Activated T-cell treated with anti-CD3 and anti-CD28 coated beads, Interleukin-2, amount 50 U/mL, for 72 hours (primary cell): ENCODE data around the gene ASCC2. TPM values are rescaled to one million over a fixed set of nuclear protein-coding genes. Genes with fewer than 3 reads are reported as not detected.
A peak's percentile ranks its signal among the peaks of the same experiment; 100 is the strongest.
"Not testable (repeated sequence)": the region's sequence is repeated elsewhere in the genome, so short reads cannot be mapped to it uniquely, and the experiment has no call there.

Experiments
- ATAC-seq, 2 donors: fragments of 150-1000 bp; cut with Tn5 transposase; replicated peaks in 1 of 2; 2 replicates each; pipeline ENCODE4 v1.10.0; 2021; ENCODE audit warnings: moderate library complexity in 2 of 2, mild to moderate bottlenecking in 1 of 2
- DNase-seq, 2 donors: peaks; one replicate each; pipeline ENCODE4 v3.0.0; 2021 to 2022; ENCODE audit warnings: mixed read lengths in 1 of 2
- H3K27ac Mint-ChIP-seq: one replicate; pipeline ENCODE4 v1.8.0; 2022; ENCODE audit warnings: mild to moderate bottlenecking, moderate library complexity, mixed read lengths
- H3K27me3 Mint-ChIP-seq: one replicate; pipeline ENCODE4 v1.8.0; 2022; ENCODE audit warnings: low read depth, mixed read lengths
- H3K36me3 Mint-ChIP-seq, 2 donors: one replicate each; pipeline ENCODE4 v1.8.0; 2022; ENCODE audit warnings: mixed read lengths in 2 of 2, mild to moderate bottlenecking in 1 of 2; ENCODE audit not compliant: insufficient read depth in 2 of 2
- H3K4me1 Mint-ChIP-seq: one replicate; pipeline ENCODE4 v1.8.0; 2022; ENCODE audit warnings: low read depth, mixed read lengths
- H3K4me3 Mint-ChIP-seq, 2 donors: one replicate each; pipeline ENCODE4 v1.8.0; 2022; ENCODE audit warnings: mild to moderate bottlenecking in 2 of 2, mixed read lengths in 2 of 2, moderate library complexity in 2 of 2
- H3K9me3 Mint-ChIP-seq, 2 donors: one replicate each; pipeline ENCODE4 v1.8.0; 2022; ENCODE audit warnings: mixed read lengths in 2 of 2
- total RNA-seq, 2 donors: library from RNA; stranded (reverse); gene quantifications; one replicate each; pipeline ENCODE4 v1.2.3, GENCODE V29; 2022

Gene ASCC2
- total RNA-seq, 2 donors from 2014 or later = 77.7 to 81.7 TPM

GRCh38 chr22:29842172-29842571, 4.1 kb upstream of the ASCC2 start:
- no peak overlapping the region for H3K4me3 Mint-ChIP-seq
- no peaks in the 10 kb centered on the region for H3K27me3 Mint-ChIP-seq
- no peak for ATAC-seq
- peaks cover 4 to 7% of the 10 kb centered on the region in 2 donors for H3K36me3 Mint-ChIP-seq
- H3K4me1 Mint-ChIP-seq = peaks cover 26% of the 10 kb centered on the region
- DNase-seq = no peak
- H3K27ac Mint-ChIP-seq = no peak overlapping the region
- peaks cover 3 to 7% of the 10 kb centered on the region in 2 donors for H3K9me3 Mint-ChIP-seq

DNA sequence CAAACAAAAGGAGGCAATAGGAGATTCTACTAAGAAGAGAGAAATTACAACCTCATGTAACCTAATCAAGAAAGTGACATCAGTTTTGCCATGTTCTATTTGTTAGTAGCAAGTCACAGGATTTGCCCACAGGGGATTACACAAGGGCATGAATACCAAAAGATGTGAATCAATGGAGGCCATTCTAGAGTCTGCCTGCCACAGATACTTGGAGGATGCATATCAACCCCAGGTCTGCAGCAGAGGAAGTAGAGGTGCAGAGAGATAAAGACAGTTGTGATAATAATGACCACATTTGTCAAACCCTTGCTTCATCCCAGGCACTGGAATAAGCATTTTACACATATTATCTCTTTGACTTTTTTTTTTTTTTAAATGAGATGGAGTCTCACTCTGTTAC, 2.4 kb upstream of the ASCC2 start:
- no peak for ATAC-seq
- H3K36me3 Mint-ChIP-seq = peaks cover 0 to 4% of the 10 kb centered on the region in 2 donors

GRCh38 chr22:29839039-29839438, 965 bp upstream of the ASCC2 start:
- H3K27me3 Mint-ChIP-seq = no peaks in the 10 kb centered on the region
- H3K4me3 Mint-ChIP-seq = peak overlapping the region; percentile 88 to 96
- H3K36me3 Mint-ChIP-seq = peaks cover 0 to 4% of the 10 kb centered on the region in 2 donors
- peaks cover 46% of the 10 kb centered on the region for H3K4me1 Mint-ChIP-seq
- H3K27ac Mint-ChIP-seq = peak overlapping the region; percentile 96
- ATAC-seq (no peak), DNase-seq (no peak)
- peaks cover 0 to 2% of the 10 kb centered on the region in 2 donors for H3K9me3 Mint-ChIP-seq

More for the DNA sequence above, 2.4 kb upstream of the ASCC2 start:
- H3K27ac Mint-ChIP-seq = no peak overlapping the region
- no peak overlapping the region for H3K4me3 Mint-ChIP-seq
- H3K27me3 Mint-ChIP-seq = no peaks in the 10 kb centered on the region
- no peak for DNase-seq
- H3K9me3 Mint-ChIP-seq = peaks cover under 1 to 2% of the 10 kb centered on the region in 2 donors
- H3K4me1 Mint-ChIP-seq = peaks cover 43% of the 10 kb centered on the region

DNA sequence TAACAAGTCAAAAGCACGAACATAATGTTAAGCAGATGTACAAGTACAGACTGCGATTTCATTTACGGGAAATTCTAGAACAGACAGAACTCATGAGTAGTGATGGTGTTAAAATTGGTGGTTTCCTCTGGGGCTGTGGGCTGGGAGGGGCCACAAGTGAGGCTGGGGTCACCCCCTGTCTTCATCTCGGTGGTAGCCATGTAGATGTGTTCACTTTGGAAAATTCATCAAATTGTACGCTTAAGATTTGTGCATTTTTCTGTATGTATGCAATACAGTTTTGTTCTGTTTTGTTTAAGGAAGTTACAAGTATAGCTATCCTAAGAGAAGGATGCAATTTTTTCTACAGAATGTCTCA, 504 bp upstream of the ASCC2 start:
- ATAC-seq (peak; percentile 25 to 27), DNase-seq (no peak)
- H3K9me3 Mint-ChIP-seq = peaks cover 0 to 2% of the 10 kb centered on the region in 2 donors
- peak overlapping the region; percentile 96 for H3K27ac Mint-ChIP-seq
- H3K4me3 Mint-ChIP-seq = peak overlapping the region; percentile 88 to 96
- peaks cover 0 to 4% of the 10 kb centered on the region in 2 donors for H3K36me3 Mint-ChIP-seq
- H3K27me3 Mint-ChIP-seq = no peaks in the 10 kb centered on the region
- H3K4me1 Mint-ChIP-seq = peaks cover 46% of the 10 kb centered on the region

GRCh38 chr22:29836791-29837370, 1.2 kb downstream of the ASCC2 start:
- DNase-seq, H3K36me3 Mint-ChIP-seq, H3K27me3 Mint-ChIP-seq, ATAC-seq, H3K9me3 Mint-ChIP-seq: not testable (repeated sequence)
- H3K4me3 Mint-ChIP-seq = peak overlapping the region; percentile 88 to 96
- peaks cover 35% of the 10 kb centered on the region for H3K4me1 Mint-ChIP-seq
- H3K27ac Mint-ChIP-seq = peak overlapping the region; percentile 32

DNA sequence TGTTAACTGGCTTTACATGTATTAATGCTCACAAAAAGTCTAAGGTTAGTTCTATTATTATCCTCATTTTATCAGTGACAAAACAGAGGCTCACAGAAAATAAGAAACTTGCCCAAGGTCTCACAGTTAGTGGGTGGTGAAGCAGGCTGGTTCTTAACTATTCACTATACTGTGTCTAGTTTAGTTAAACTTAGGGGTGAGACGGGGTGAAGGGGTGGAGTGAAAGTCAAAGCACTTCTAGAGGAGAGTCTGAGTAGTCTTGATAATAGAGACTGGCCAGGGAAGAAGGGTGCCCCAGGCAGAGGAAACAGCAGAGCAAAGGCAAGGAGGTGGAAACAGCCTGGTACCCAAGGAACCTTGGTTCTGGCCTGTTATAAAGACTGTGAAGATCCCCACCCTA, 4.0 kb downstream of the ASCC2 start:
- no peak for DNase-seq
- ATAC-seq = no peak
- Mint-ChIP-seq H3K4me3 (no peak overlapping the region), H3K27me3 (no peaks in the 10 kb centered on the region), H3K27ac (no peak overlapping the region), H3K9me3 (peaks cover 0 to under 1% of the 10 kb centered on the region in 2 donors), H3K36me3 (peaks cover 0 to 2% of the 10 kb centered on the region in 2 donors), H3K4me1 (peaks cover 34% of the 10 kb centered on the region)

DNA sequence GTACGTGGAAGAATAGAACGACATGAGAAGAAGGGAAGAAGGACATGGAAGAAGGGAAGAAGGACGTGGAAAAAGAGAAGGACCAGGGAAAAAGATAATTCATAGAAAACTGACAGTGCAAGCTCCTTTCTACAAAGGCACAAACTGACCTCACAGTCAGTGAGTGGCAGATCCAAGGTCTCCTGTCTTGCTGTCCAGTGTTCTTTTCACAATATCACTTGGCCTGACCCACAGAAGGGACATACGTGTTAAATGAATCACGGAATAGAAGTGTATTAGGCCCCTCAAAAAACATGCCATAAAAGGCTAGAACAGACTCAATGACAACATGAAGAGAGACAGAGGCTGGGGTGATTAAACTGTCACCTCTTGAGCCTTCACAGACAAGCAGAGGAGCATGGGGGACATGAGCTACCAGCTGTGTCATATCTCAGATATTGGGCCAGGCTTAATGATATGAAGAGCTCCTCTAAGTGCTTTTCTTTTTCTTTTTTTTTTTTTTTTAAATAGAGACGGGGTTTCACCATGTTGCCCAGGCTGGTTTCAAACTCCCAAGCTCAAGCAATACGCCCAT, 4.6 kb downstream of the ASCC2 start:
- Mint-ChIP-seq H3K36me3 (peaks cover 0 to 2% of the 10 kb centered on the region in 2 donors), H3K9me3 (no peaks in the 10 kb centered on the region), H3K27ac (no peak overlapping the region), H3K4me3 (no peak overlapping the region), H3K27me3 (no peaks in the 10 kb centered on the region), H3K4me1 (peaks cover 29% of the 10 kb centered on the region)
- no peak for ATAC-seq
- DNase-seq = no peak

GRCh38 chr22:29831958-29832357, 6.1 kb downstream of the ASCC2 start:
- Mint-ChIP-seq H3K4me3 (no peak overlapping the region), H3K9me3 (no peaks in the 10 kb centered on the region), H3K27me3 (no peaks in the 10 kb centered on the region), H3K27ac (no peak overlapping the region), H3K36me3 (no peaks in the 10 kb centered on the region), H3K4me1 (peaks cover 17% of the 10 kb centered on the region)
- ATAC-seq = no peak
- no peak for DNase-seq

- H3K4me1 Mint-ChIP-seq = peaks cover 11% of the 10 kb centered on the region
- ATAC-seq (no peak), DNase-seq (no peak)
- H3K27ac Mint-ChIP-seq = no peak overlapping the region
- no peak overlapping the region for H3K4me3 Mint-ChIP-seq
- no peaks in the 10 kb centered on the region for H3K9me3 Mint-ChIP-seq
- H3K36me3 Mint-ChIP-seq = no peaks in the 10 kb centered on the region
- H3K27me3 Mint-ChIP-seq = no peaks in the 10 kb centered on the region
Observed at GRCh38 chr22:29831186-29831921, 6.7 kb downstream of the ASCC2 start.

- no peak for ATAC-seq
- Mint-ChIP-seq H3K27me3 (no peaks in the 10 kb centered on the region), H3K9me3 (no peaks in the 10 kb centered on the region), H3K27ac (no peak overlapping the region), H3K4me1 (peaks cover 3% of the 10 kb centered on the region), H3K4me3 (no peak overlapping the region), H3K36me3 (no peaks in the 10 kb centered on the region)
- DNase-seq = no peak
Observed at GRCh38 chr22:29830585-29830984, 7.5 kb downstream of the ASCC2 start.

GRCh38 chr22:29827726-29828125, 10.3 kb downstream of the ASCC2 start:
- H3K4me1 Mint-ChIP-seq, DNase-seq, H3K36me3 Mint-ChIP-seq, H3K9me3 Mint-ChIP-seq, H3K27me3 Mint-ChIP-seq, ATAC-seq, H3K4me3 Mint-ChIP-seq, H3K27ac Mint-ChIP-seq: not testable (repeated sequence)

DNA sequence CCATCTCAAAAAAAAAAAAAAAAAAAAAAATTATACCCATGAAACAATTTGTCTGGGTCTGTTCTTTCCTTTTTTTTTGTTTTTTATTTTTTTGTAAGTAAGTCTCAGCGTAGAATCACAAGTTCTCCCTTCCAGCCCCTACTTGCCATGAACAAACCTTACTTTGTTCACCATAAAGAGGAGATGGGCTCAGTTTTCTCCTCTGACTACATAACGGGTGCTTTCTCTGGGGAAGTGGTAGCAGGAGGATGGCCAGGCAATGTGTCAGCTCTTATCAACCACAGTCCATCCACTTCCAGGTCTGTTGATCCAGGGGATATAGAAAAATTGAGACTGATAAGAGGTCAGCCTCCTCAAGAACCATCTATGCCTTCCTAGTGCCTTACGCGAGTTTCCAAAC, 11.0 kb downstream of the ASCC2 start:
- DNase-seq (no peak), ATAC-seq (no peak)
- Mint-ChIP-seq H3K4me1 (peaks cover 2% of the 10 kb centered on the region), H3K4me3 (no peak overlapping the region), H3K9me3 (no peaks in the 10 kb centered on the region), H3K27ac (no peak overlapping the region), H3K27me3 (no peaks in the 10 kb centered on the region), H3K36me3 (peaks cover 2 to 11% of the 10 kb centered on the region in 2 donors)

DNA sequence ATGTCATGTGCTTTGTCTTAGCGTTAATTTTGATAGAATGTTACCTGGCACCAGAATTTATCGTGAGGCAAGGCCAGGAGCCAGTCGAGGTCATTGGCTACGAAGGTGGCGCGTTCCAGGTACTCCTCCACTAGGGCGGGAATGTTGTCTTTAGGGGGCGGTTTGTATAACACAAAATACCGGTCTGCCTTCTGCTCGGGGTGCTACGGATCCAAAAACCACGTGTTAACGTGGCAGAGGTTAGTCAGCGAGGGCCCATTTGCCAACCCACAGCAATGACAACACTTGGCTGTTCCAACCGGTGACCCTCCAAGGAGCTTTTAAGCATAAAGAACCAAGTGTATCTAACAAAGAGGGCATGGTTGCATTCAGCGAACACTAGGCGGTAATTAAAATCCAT, 12.5 kb downstream of the ASCC2 start:
- H3K9me3 Mint-ChIP-seq = no peaks in the 10 kb centered on the region
- peaks cover 4 to 14% of the 10 kb centered on the region in 2 donors for H3K36me3 Mint-ChIP-seq
- H3K27ac Mint-ChIP-seq = peak overlapping the region; percentile 59
- no peak overlapping the region for H3K4me3 Mint-ChIP-seq
- no peak for ATAC-seq
- DNase-seq = no peak
- no peaks in the 10 kb centered on the region for H3K27me3 Mint-ChIP-seq
- peaks cover 17% of the 10 kb centered on the region for H3K4me1 Mint-ChIP-seq
